IgD-negative memory B cell (primary cell): ENCODE data around the gene SLC25A33. TPM values are rescaled to one million over a fixed set of nuclear protein-coding genes. Genes with fewer than 3 reads are reported as not detected.
"Not testable (repeated sequence)": the region's sequence is repeated elsewhere in the genome, so short reads cannot be mapped to it uniquely, and the experiment has no call there.

ENCODE experiments used
- H3K27ac Mint-ChIP-seq, 3 donors: one replicate each; pipeline ENCODE4 v1.8.0; 2020 to 2022; ENCODE audit warnings: mild to moderate bottlenecking in 3 of 3, mixed read lengths in 3 of 3, moderate library complexity in 1 of 3
- H3K27me3 Mint-ChIP-seq: one replicate; pipeline ENCODE4 v1.8.0; 2021; ENCODE audit warnings: mixed read lengths
- H3K36me3 Mint-ChIP-seq: one replicate; pipeline ENCODE4 v1.8.0; 2020; ENCODE audit warnings: mild to moderate bottlenecking, mixed read lengths
- H3K4me1 Mint-ChIP-seq, 3 donors: one replicate each; pipeline ENCODE4 v1.8.0; 2020 to 2022; ENCODE audit warnings: mixed read lengths in 3 of 3, mild to moderate bottlenecking in 1 of 3
- H3K4me3 Mint-ChIP-seq, 4 donors: one replicate each; pipeline ENCODE4 v1.8.0; 2020 to 2022; ENCODE audit warnings: mild to moderate bottlenecking in 4 of 4, mixed read lengths in 4 of 4, moderate library complexity in 3 of 4
- H3K9me3 Mint-ChIP-seq, 3 donors: one replicate each; pipeline ENCODE4 v1.8.0; 2020 to 2021; ENCODE audit warnings: mixed read lengths in 3 of 3, mild to moderate bottlenecking in 1 of 3
- polyA plus RNA-seq: library from polyadenylated mRNA; unstranded; fragments of 300-500 nt; fragmentation: Illumina TruSeq; gene quantifications from one replicate; pipeline ENCODE4 v1.2.3, GENCODE V29; 2021

Gene SLC25A33
- polyA plus RNA-seq, 1 donor from 2014 or later = 7.5 TPM

DNA sequence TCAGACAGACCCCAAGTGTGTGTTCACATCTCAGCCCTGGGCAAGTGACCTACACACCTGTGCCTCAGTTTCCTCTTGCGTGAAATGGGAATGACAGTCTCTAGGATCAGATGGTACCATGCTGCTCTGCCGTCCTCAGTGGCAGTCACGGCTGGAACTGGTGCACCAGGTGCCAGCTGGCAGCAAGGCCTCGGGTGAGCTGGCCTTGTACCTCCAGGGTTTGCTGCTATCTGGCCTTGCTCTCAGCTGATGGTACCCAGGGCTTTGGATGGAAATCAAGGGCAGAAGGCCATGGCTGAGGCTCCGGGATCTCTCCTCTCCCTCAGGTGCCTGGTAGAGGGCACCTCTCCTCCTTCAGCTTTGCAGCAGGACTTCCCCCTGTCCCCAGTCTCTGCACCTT, 70.7 kb downstream of the SLC25A33 start:
- Mint-ChIP-seq H3K4me3 (no peak overlapping the region), H3K27ac (no peak overlapping the region), H3K36me3 (no peaks in the 10 kb centered on the region)

DNA sequence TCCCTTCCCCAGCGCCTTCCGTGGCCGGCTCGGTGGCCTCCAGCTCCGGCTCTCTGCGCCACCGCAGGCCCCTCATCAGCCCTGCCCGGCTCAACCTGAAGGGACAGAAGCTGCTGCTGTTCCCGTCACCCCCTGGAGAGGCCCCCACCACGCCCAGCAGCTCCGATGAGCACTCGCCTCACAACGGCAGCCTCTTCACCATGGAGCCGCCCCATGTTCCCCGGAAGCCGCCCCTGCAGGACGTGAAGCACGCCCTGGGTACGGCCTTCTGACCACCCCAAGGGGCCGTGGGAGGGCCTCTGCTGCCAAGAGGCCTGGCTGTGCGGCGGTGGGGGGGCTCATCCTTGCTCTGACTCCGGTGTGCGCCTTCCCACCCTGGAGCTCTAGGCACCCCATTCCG, 71.3 kb downstream of the SLC25A33 start:
- Mint-ChIP-seq H3K9me3 (no peaks in the 10 kb centered on the region), H3K27me3 (no peaks in the 10 kb centered on the region), H3K36me3 (no peaks in the 10 kb centered on the region), H3K4me3 (no peak overlapping the region), H3K4me1 (no peaks in the 10 kb centered on the region), H3K27ac (no peak overlapping the region)

More for the DNA sequence above, 70.7 kb downstream of the SLC25A33 start:
- no peaks in the 10 kb centered on the region for H3K4me1 Mint-ChIP-seq
- H3K9me3 Mint-ChIP-seq = no peaks in the 10 kb centered on the region
- H3K27me3 Mint-ChIP-seq = no peaks in the 10 kb centered on the region

DNA sequence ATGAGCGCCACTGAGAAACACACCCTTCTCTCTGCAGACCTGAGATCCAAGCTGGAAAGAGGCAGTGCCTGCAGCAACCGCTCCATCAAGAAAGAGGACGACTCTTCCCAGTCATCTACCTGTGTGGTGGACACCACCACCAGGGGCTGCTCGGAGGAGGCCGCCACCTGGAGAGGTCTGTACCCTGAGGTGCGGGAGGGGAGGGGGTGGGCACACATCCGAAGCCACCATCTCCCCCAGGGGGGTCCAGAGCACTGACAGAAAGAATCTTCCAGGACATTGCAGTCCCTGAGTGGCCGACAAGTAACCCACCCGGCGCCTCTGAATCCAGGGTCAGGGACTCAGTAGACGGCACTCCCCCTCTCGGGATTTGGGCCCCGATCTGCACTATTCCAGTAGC, 72.5 kb downstream of the SLC25A33 start:
- no peaks in the 10 kb centered on the region for H3K9me3 Mint-ChIP-seq
- no peaks in the 10 kb centered on the region for H3K27me3 Mint-ChIP-seq
- no peak overlapping the region for H3K27ac Mint-ChIP-seq
- no peak overlapping the region for H3K4me3 Mint-ChIP-seq
- H3K4me1 Mint-ChIP-seq = no peaks in the 10 kb centered on the region
- H3K36me3 Mint-ChIP-seq = no peaks in the 10 kb centered on the region

DNA sequence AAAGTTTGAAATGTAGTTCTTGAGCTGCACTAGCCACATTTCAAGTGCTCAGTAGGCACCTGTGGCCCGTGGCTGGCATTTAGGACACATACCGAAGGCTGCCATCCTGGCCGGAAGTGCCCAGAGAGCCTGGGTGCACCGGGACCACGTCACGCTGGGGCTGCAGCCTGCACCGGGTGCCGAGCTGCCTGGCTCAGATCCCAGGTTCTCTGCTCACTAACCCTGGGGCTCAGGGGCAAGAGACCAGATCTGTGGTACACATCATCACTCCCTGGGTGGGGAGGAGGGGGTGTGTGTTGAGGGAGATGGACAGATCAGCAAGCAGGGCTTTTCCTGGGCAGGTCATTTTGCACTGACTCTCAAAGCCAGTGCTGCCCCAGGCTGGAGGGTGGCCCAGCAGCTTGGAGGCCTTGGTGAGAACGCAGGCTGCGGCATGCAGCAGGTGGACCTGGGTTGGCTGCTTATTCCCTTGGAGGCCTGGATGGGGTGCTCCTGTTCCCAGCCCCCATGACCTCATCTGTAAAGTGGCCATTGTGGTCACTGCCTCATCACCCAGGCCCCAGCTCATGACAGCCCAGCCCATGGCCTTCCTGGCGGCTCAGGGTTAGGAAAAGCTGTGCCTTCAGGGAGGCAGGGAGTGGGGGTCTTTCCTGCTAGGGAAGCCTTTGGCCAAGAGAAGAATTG, 73.0 kb downstream of the SLC25A33 start:
- Mint-ChIP-seq H3K27ac (no peak overlapping the region), H3K9me3 (no peaks in the 10 kb centered on the region), H3K36me3 (no peaks in the 10 kb centered on the region), H3K4me3 (no peak overlapping the region), H3K27me3 (no peaks in the 10 kb centered on the region), H3K4me1 (no peaks in the 10 kb centered on the region)

DNA sequence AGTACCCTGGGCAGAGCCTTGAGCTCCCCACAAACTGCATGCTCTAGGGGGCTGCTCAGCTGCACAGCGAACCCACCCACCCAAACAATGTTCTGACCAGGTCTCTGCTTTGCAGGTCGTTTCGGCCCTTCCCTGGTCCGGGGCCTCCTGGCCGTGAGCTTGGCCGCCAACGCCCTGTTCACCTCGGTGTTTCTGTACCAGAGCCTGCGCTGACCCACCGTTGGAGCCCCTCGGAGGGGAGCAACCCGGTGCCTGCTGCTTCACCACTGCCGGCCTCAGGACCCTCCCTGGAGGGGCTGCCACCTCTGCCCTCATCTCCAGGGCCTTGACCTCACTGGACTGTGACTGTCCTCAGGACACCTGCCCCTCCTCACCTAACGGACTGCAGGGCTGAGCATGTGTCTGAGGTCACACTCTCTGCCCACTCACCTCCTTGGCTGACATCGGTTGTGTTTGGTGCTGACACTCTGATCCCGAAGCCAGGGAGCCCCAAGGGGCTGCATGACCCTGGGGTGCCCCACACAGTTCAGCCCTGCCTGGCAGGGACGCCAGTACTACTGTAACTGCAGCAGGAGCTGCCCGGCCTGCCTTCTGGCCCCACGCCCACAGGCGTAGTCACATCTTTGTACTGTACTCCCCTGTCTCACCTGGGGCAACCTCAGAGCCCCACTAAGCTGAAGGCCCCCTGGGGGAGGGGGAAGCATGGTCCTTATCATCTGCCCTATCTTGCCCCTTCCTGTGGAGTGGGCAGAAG, 73.8 kb downstream of the SLC25A33 start:
- Mint-ChIP-seq H3K4me3 (no peak overlapping the region), H3K27ac (no peak overlapping the region), H3K9me3 (no peaks in the 10 kb centered on the region), H3K4me1 (no peaks in the 10 kb centered on the region), H3K36me3 (no peaks in the 10 kb centered on the region), H3K27me3 (no peaks in the 10 kb centered on the region)

DNA sequence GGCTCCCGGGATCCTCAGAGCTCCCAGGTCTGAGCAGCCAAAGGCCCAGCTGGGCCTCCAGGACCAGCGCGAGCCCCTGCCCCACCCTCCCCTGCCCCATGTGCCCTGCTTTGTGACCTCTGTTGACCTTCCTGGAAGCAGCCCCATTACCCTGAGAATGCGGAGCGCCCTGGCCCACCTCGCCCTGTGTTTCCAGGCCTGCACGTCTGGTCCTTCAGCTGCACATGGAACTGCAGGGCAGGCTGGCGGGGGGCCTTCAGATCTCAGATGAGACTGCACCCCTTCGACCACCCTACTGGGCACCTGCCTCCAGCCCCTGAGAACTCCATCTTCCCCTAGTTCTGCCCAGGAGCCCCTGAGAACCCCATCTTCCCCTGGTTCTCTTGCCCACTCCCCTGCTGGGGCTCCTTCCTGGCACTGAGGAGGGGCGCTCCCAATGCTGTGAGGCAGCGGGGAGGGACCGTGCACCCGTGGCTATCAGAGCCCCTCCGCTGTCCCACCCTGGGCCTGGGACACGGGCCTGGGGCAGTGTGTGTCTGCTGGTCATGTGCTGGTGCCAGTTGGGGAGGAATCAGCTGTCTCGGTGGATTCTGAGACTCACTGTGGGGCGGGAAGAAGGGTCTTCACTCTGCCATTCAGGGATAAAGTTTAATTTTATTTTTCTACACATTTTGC, 74.5 kb downstream of the SLC25A33 start:
- H3K27ac Mint-ChIP-seq = no peak overlapping the region
- H3K4me3 Mint-ChIP-seq = no peak overlapping the region
- no peaks in the 10 kb centered on the region for H3K4me1 Mint-ChIP-seq
- no peaks in the 10 kb centered on the region for H3K9me3 Mint-ChIP-seq
- H3K36me3 Mint-ChIP-seq = no peaks in the 10 kb centered on the region
- no peaks in the 10 kb centered on the region for H3K27me3 Mint-ChIP-seq

DNA sequence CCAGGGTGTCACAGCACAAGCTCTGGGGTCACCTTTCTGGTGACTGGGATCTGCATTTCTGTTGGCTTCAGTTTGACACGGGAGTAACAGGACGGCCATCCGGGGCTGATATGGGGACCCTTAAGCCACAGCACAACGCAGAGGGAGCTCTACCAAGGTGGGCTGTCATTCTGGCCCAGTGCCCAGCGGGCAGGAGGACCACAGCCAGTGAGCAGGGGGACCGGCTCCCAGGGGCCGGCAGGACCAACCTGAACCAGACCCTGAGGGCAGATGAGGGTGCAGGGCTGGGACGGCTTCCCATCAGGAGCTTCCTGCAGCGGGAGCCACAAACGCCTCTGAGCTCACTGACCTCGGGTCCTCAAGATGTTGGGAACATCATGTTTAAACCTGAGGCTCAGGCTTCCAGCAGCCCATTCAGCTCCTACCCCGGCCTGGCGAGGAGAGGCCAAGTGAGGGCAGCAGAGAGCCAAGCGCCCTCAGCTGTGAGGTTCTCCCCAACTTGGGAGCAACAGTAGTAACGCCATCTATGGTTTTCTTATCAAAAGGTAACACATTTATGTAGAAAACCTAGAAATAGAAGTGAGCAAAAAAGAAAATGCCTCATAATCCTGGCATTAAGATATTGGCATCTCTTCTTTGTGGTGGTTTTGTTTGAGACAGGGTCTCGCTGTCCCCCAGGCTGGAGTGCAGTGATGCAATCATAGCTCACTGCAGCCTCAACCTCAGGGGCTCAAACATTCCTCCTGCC, 76.2 kb downstream of the SLC25A33 start:
- H3K9me3 Mint-ChIP-seq = no peaks in the 10 kb centered on the region
- H3K27me3 Mint-ChIP-seq = no peaks in the 10 kb centered on the region
- H3K36me3 Mint-ChIP-seq = no peaks in the 10 kb centered on the region
- no peak overlapping the region for H3K27ac Mint-ChIP-seq
- H3K4me3 Mint-ChIP-seq = no peak overlapping the region
- no peaks in the 10 kb centered on the region for H3K4me1 Mint-ChIP-seq

DNA sequence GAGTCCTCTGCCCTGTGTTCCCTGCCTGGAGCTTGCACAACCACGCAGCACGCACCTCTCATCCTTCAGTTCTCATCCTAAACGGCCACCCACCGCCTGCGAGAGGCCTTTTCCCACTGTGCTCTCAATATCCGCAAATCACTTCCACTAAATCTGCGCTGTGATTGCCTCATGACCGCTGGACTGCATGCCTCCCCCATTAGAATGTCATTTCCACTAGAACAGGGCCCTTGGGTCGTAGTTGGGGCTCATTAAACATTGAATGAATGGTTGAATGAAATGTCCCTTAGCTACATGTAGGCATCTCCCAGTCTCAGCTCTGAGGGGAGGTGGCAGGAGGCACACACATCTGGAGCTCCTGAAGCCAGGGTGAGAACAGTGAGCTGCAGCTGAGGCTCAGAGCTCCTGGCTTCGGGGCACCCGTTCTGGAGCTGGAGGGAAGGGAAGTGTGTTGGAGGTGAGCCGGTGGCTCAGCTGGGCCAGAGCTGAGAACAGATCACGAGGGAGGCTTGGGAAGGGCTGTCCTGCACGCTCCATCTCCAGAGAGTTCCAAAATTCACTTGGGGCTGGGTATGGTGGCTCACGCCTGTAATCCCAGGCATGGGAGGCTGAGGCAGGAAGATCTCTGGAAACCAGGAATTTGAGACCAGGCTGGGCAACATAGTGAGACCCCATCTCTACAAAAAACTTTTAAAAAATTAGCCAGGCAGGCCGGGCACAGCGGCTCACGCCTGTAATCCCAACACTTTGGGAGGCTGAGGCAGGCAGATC, 79.8 kb downstream of the SLC25A33 start:
- peaks cover 0 to 2% (median 2%) of the 10 kb centered on the region in 3 donors for H3K4me1 Mint-ChIP-seq
- H3K9me3 Mint-ChIP-seq = no peaks in the 10 kb centered on the region
- no peaks in the 10 kb centered on the region for H3K27me3 Mint-ChIP-seq
- peak overlapping the region in 1 of 3 donors; percentile 32 for H3K27ac Mint-ChIP-seq
- no peak overlapping the region for H3K4me3 Mint-ChIP-seq
- peaks cover 1% of the 10 kb centered on the region for H3K36me3 Mint-ChIP-seq

DNA sequence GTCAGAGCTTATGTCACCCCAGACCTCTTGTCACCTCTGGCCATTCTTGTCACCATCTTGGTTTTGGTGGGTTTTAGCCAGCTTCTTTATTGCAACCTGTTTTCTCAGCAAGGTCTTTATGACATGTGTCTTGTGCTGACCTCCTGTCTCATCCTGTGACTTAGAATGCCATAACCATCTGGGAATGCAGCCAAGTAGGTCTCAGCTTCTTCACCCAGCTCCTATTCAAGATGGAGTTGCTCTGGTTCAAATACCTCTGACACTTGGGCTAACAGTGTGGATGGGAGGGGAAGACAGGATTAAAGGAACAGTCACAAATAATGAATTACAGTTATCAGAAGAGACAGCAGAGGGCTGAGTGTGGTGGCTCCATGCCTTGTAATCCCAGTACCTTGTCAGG, 81.8 kb downstream of the SLC25A33 start:
- no peaks in the 10 kb centered on the region for H3K27me3 Mint-ChIP-seq
- no peaks in the 10 kb centered on the region for H3K9me3 Mint-ChIP-seq
- peaks cover 2 to 13% (median 11%) of the 10 kb centered on the region in 3 donors for H3K4me1 Mint-ChIP-seq
- peaks cover 1% of the 10 kb centered on the region for H3K36me3 Mint-ChIP-seq
- H3K27ac Mint-ChIP-seq = no peak overlapping the region
- no peak overlapping the region for H3K4me3 Mint-ChIP-seq

DNA sequence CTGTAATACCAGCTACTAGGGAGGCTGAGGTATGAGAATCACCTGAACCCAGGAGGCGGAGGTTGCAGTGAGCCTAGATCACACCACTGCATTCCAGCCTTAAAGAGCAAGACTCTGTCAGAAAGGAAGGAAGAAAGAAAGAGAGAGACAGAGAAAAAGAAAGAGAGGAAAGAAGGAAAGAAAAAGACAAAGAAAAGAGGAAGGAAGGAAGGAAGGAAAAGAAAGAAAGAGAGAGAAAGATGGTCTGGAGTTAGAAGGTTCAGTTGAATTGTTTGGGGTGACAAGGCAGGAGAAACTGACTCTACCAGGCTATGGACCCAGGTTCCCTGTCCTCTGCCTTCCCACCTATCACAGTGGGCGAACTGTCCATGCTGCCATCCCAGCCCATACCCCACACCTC, 84.8 kb downstream of the SLC25A33 start:
- Mint-ChIP-seq H3K4me3 (peak overlapping the region in 2 of 4 donors; percentile 22 to 44), H3K27me3 (no peaks in the 10 kb centered on the region), H3K4me1 (peaks cover 18 to 29% (median 28%) of the 10 kb centered on the region in 3 donors), H3K9me3 (no peaks in the 10 kb centered on the region), H3K27ac (peak overlapping the region in 2 of 3 donors; percentile 54 to 67), H3K36me3 (peaks cover 1% of the 10 kb centered on the region)

DNA sequence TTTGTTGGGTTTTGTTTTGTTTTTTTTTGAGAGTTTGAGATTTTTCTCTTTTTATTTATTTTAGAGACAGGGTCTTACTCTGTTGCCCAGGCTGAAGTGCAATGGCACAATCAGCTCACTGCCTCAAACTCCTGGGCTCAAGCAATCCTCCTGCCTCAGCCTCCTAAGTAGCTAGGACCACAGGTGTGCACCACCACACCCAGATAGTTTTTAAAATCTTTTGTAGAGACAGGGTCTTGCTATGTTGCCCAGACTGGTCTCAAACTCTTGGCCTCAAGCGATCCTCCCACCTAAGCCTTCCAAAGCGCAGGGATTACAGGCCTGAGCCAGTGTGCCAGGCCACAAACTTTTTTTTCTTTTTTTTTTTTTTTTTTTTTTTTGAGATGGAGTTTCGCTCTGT, 85.8 kb downstream of the SLC25A33 start:
- not testable (repeated sequence) for H3K36me3 Mint-ChIP-seq, H3K9me3 Mint-ChIP-seq, H3K4me3 Mint-ChIP-seq, H3K27me3 Mint-ChIP-seq
- Mint-ChIP-seq H3K27ac (peak overlapping the region; percentile 39 to 90 (median 46)), H3K4me1 (peaks cover 18 to 35% (median 32%) of the 10 kb centered on the region in 3 donors)

DNA sequence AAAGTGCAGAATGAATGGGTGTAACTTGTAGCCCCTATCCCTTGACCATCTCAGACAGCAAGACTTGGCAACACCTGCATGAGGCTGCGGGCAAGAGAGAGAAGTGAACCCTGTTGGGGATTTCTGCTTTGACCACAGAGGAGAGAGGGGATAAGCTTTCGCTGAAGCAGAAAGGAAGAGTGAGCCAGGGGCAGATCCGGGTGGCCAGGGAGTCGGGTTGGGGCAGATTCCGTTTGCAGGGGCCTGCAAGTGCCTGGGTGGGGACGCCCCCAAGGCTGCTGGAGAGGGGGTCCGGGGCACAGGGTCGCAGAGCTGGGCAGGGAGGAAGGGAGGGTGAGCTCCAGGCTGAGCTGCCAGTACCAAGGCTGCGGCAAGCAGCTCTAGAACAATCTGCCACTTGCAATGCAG, 86.9 kb downstream of the SLC25A33 start:
- Mint-ChIP-seq H3K4me1 (peaks cover 22 to 42% (median 39%) of the 10 kb centered on the region in 3 donors), H3K27me3 (no peaks in the 10 kb centered on the region), H3K9me3 (no peaks in the 10 kb centered on the region)

DNA sequence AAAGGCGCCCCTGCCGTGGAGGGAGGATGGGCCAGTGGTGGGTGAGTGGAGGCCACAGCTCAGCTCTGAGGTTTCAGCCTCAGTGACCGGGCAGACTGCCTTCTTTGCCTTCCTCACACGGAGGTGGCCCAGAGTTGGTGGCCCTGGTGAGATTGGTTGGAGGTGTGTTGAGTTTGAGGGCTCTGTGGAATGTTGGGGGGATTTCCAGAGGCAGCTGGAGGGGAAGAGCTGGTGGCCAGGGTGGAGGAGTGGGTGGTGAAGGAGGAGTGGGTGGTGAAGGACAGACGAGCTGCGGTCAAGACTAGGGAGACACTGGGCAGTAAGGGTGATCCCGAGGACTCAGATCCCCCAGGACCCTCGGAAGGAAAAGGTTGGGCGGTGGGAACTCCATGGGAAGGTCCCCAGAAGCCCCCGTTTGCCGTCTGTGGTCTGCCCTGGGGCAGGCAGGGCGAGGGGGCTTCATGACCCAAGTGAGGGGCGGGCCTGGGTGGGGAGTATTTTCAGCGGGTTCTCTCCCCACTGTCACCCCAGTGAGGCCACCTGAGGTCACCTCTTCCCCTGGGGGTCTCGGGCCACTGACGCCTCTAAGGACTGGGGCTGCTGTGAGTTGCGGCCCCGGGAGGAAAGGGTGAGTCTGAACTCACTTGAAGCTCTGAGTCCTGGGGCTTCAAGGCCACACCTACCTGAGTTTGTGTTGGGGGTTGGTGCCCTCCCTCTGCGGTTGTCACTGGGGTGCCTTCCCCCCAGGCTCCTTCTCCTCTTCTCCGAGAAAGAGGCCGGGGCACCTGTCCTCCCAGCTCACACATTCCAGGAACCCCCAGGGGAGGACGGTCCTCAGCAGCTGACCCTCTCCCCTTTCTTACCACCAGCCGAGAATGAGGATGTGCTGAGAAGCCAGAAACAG, 89.5 kb downstream of the SLC25A33 start:
- no peaks in the 10 kb centered on the region for H3K27me3 Mint-ChIP-seq
- H3K36me3 Mint-ChIP-seq = peaks cover 1% of the 10 kb centered on the region
- peak overlapping the region; percentile 82 to 94 (median 88) for H3K4me3 Mint-ChIP-seq
- peaks cover 26 to 48% (median 42%) of the 10 kb centered on the region in 3 donors for H3K4me1 Mint-ChIP-seq
- H3K9me3 Mint-ChIP-seq = no peaks in the 10 kb centered on the region
- peak overlapping the region; percentile 85 to 90 (median 90) for H3K27ac Mint-ChIP-seq

More for the DNA sequence above, 86.9 kb downstream of the SLC25A33 start:
- peak overlapping the region; percentile 82 to 93 (median 88) for H3K4me3 Mint-ChIP-seq
- peak overlapping the region; percentile 81 to 94 (median 90) for H3K27ac Mint-ChIP-seq
- peaks cover 1% of the 10 kb centered on the region for H3K36me3 Mint-ChIP-seq
